Measurements from ENCODE around the gene ADGB.
"Not testable (repeated sequence)": the region's sequence is repeated elsewhere in the genome, so short reads cannot be mapped to it uniquely, and the experiment has no call there.

Gene ADGB

DNA sequence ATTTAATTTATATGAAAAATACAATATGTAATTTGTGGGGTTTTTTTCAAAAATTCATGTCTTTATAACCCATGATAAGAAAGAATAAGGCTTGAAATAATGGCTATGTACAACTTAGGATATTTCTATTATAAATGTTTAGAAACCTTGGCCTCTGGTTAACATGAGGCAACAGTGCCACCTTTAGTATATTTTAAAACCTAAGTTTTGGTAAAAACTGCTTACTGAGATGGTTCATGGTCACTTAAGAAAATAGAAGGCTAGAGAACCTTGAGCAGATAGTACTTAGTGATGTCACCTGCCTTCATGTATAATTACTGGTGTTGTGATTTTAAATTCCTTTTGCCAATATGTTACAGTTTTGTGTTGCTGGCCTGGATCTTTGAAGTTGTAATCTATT, 176.4 kb downstream of the ADGB start:
- DNase-seq (ENCODE audit: extremely low read depth, low read depth), result no peak

GRCh38 chr6:146781836-146782235, 183.1 kb downstream of the ADGB start:
- DNase-seq (ENCODE audit: extremely low read depth, low read depth), result no peak
- TF ChIP-seq CTCF (IDR thresholded peaks at IDR 0.05; ENCODE audit: low read depth, low read length), result no peak

More for the DNA sequence above, 176.4 kb downstream of the ADGB start:
- TF ChIP-seq CTCF (IDR thresholded peaks at IDR 0.05; ENCODE audit: low read depth, low read length), result no peak

- peak; percentile 52 for TF ChIP-seq CTCF (IDR thresholded peaks at IDR 0.05; ENCODE audit: low read depth, low read length)
- no peak for DNase-seq (ENCODE audit: extremely low read depth, low read depth)
Measured at GRCh38 chr6:146785001-146785585, 186.3 kb downstream of the ADGB start.

GRCh38 chr6:146787876-146788508, 189.2 kb downstream of the ADGB start:
- no peak for TF ChIP-seq CTCF (IDR thresholded peaks at IDR 0.05; ENCODE audit: low read depth, low read length)

GRCh38 chr6:146790561-146791091, 191.9 kb downstream of the ADGB start:
- DNase-seq (ENCODE audit: extremely low read depth, low read depth), result no peak
- TF ChIP-seq CTCF (IDR thresholded peaks at IDR 0.05; ENCODE audit: low read depth, low read length), result no peak

More at GRCh38 chr6:146787876-146788508, 189.2 kb downstream of the ADGB start:
- no peak for DNase-seq (ENCODE audit: extremely low read depth, low read depth)

GRCh38 chr6:146791930-146792329, 193.2 kb downstream of the ADGB start:
- no peak for TF ChIP-seq CTCF (IDR thresholded peaks at IDR 0.05; ENCODE audit: low read depth, low read length)
- DNase-seq (ENCODE audit: extremely low read depth, low read depth), result no peak

DNA sequence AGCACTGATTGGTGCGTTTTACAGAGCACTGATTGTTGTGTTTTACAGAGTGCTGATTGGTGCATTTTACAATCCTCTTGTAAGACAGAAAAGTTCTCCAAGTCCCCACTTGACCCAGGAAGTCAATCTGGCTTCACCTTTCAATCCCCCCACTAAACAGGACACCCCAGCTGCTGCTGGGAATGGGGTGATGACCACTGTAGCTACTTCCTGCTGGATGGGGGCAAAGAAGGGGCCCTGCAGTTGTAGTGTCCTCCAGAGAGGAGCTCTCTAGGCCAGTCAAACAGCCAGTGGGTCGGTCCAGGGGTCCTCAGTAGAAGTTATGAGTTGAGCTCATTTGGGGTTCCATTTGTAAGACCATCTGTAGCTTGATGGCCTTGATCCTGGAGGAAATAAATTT, 194.4 kb downstream of the ADGB start:
- DNase-seq (ENCODE audit: extremely low read depth, low read depth), result not testable (repeated sequence)

Measured in AG09319 (cell line).